HepG2 (cell line): ENCODE data around the gene VNN1. TPM values are rescaled to one million over a fixed set of nuclear protein-coding genes. Genes with fewer than 3 reads are reported as not detected.
A peak's percentile ranks its signal among the peaks of the same experiment; 100 is the strongest.

Experiments
- AKAP8 ChIP-seq: sonication (generic); formaldehyde crosslinking; IDR thresholded peaks from 2 replicates; pipeline ENCODE4 v1.5.1; 2020; ENCODE audit warnings: mild to moderate bottlenecking, missing genetic modification reagents
- GLI4 ChIP-seq: sonication (generic); formaldehyde crosslinking; IDR thresholded peaks from 2 replicates; pipeline ENCODE4 v1.5.1; 2020; ENCODE audit warnings: missing genetic modification reagents, mild to moderate bottlenecking, moderate library complexity, borderline replicate concordance
- NFE2L2 ChIP-seq: fragments of 150-350 bp; IDR thresholded peaks from 2 replicates; pipeline ENCODE4 v1.6.1; 2014; ENCODE audit warnings: low read length
- SIX1 ChIP-seq: sonication (generic); formaldehyde crosslinking; IDR thresholded peaks from 2 replicates; pipeline ENCODE4 v1.4.0; 2020; ENCODE audit warnings: missing genetic modification reagents, borderline replicate concordance
- SMARCE1 ChIP-seq: fragments of 450-650 bp; IDR thresholded peaks from 2 replicates; pipeline ENCODE4 v1.6.1; 2017; ENCODE audit warnings: borderline replicate concordance
- SP1 ChIP-seq, 2 experiments: fragments of 450-650 bp in 1 of 2; sonication (generic) in 1 of 2; formaldehyde crosslinking in 1 of 2; IDR thresholded peaks; 2 replicates each; pipeline versions ENCODE4 v1.4.0 to v1.6.1; 2016 to 2020; ENCODE audit warnings: missing genetic modification reagents in 1 of 2
- ZKSCAN1 ChIP-seq: fragments of 150-350 bp; IDR thresholded peaks from 2 replicates; pipeline ENCODE4 v1.6.1; 2014; ENCODE audit warnings: low read length
- ZNF12 ChIP-seq: sonication (generic); formaldehyde crosslinking; IDR thresholded peaks from 2 replicates; pipeline ENCODE4 v1.5.0; 2020; ENCODE audit warnings: missing genetic modification reagents
- ZNF121 ChIP-seq: sonication (generic); formaldehyde crosslinking; IDR thresholded peaks from 2 replicates; pipeline ENCODE4 v1.5.0; 2020; ENCODE audit warnings: mild to moderate bottlenecking, missing genetic modification reagents
- ZNF501 ChIP-seq: sonication (generic); formaldehyde crosslinking; IDR thresholded peaks from 2 replicates; pipeline ENCODE4 v1.5.1; 2020; ENCODE audit warnings: mild to moderate bottlenecking, moderate library complexity, missing genetic modification reagents
- ZNF562 ChIP-seq: sonication (generic); formaldehyde crosslinking; IDR thresholded peaks from 2 replicates; pipeline ENCODE4 v1.8.0; 2022; ENCODE audit warnings: missing genetic modification reagents, borderline replicate concordance
- ZNF678 ChIP-seq: sonication (generic); formaldehyde crosslinking; IDR thresholded peaks from 2 replicates; pipeline ENCODE4 v1.4.0; 2020; ENCODE audit warnings: mild to moderate bottlenecking, missing genetic modification reagents
- ZNF713 ChIP-seq: sonication (generic); formaldehyde crosslinking; IDR thresholded peaks from 2 replicates; pipeline ENCODE4 v1.4.0; 2020; ENCODE audit warnings: mild to moderate bottlenecking, missing genetic modification reagents
- polyA plus RNA-seq, 8 experiments: library from polyadenylated mRNA; depleted of rRNA in 3 of 8; stranded (reverse) in 7 of 8; unstranded in 1 of 8; fragments of >200 nt; fragmentation: Illumina TruSeq in 4 of 8; extraction: Trizol in 4 of 8; gene quantifications; 2 replicates each; pipeline versions ENCODE4 v1.2.1 to v1.2.3, GENCODE V29; 2011 to 2016; ENCODE audit warnings: low read depth in 4 of 8, missing spikeins in 1 of 8, mixed read lengths in 1 of 8; ENCODE audit not compliant: insufficient read depth in 1 of 8
- total RNA-seq, 5 experiments: library from RNA; depleted of rRNA; stranded (reverse); fragments of >200 nt; fragmentation: Illumina TruSeq; extraction: Trizol; gene quantifications; 2 replicates each; pipeline ENCODE4 v1.2.3, GENCODE V29; 2016; ENCODE audit warnings: low read depth in 1 of 5
- TF ChIP-seq, protein P1 (sequence below): sonication (generic); formaldehyde crosslinking; IDR thresholded peaks from 2 replicates; pipeline ENCODE4 v1.5.1; 2020; ENCODE audit warnings: mild to moderate bottlenecking, missing genetic modification reagents, moderate library complexity
- TF ChIP-seq, protein P2 (sequence below): IDR thresholded peaks from 2 replicates; pipeline ENCODE4 v1.6.1; 2016; ENCODE audit warnings: missing compliant biosample characterization, missing genetic modification reagents, borderline replicate concordance
- TF ChIP-seq, protein P3 (sequence below): sonication (generic); formaldehyde crosslinking; IDR thresholded peaks from 2 replicates; pipeline ENCODE4 v1.5.0; 2020; ENCODE audit warnings: missing genetic modification reagents
- TF ChIP-seq, protein P4 (sequence below): sonication (generic); formaldehyde crosslinking; IDR thresholded peaks from 2 replicates; pipeline ENCODE4 v1.4.0; 2020; ENCODE audit warnings: missing genetic modification reagents, mild to moderate bottlenecking, borderline replicate concordance
- TF ChIP-seq, protein P5 (sequence below): sonication (generic); formaldehyde crosslinking; IDR thresholded peaks from 2 replicates; pipeline ENCODE4 v1.4.0; 2020; ENCODE audit warnings: mild to moderate bottlenecking, missing genetic modification reagents, borderline replicate concordance

VNN1 gene
- total and polyA plus RNA-seq, 2 of the 13 experiments (the other 11 are each of a cell fraction or from before 2014, with no cell fraction given): 0.62 to 4.0 TPM

DNA sequence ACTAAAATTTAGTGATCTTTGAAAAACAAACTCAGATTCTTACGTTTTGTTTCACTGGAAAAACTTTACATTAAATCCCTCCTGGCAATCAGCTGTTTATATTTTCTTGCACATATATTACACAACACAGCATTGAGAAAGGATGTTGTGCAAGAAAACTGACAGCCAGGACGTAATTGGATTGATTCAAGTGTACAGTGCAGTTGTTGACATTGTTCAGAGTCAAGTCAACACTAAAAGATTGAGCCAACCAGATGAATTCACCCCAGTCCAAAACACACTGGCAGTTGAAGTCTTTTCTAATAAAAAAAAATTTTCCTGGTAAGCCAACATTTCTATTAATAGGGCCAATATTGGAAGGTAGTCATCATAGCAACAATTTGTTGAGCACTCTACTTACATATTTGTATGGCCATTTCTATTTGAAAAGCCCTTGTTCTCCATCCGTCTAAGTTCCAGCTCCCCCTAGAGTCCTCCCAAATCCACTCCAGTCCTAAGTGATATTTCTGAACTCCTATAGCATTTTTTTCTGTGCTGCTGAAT is 20.9 kb upstream of the VNN1 start (continued):
- TF ChIP-seq, protein P1, sequence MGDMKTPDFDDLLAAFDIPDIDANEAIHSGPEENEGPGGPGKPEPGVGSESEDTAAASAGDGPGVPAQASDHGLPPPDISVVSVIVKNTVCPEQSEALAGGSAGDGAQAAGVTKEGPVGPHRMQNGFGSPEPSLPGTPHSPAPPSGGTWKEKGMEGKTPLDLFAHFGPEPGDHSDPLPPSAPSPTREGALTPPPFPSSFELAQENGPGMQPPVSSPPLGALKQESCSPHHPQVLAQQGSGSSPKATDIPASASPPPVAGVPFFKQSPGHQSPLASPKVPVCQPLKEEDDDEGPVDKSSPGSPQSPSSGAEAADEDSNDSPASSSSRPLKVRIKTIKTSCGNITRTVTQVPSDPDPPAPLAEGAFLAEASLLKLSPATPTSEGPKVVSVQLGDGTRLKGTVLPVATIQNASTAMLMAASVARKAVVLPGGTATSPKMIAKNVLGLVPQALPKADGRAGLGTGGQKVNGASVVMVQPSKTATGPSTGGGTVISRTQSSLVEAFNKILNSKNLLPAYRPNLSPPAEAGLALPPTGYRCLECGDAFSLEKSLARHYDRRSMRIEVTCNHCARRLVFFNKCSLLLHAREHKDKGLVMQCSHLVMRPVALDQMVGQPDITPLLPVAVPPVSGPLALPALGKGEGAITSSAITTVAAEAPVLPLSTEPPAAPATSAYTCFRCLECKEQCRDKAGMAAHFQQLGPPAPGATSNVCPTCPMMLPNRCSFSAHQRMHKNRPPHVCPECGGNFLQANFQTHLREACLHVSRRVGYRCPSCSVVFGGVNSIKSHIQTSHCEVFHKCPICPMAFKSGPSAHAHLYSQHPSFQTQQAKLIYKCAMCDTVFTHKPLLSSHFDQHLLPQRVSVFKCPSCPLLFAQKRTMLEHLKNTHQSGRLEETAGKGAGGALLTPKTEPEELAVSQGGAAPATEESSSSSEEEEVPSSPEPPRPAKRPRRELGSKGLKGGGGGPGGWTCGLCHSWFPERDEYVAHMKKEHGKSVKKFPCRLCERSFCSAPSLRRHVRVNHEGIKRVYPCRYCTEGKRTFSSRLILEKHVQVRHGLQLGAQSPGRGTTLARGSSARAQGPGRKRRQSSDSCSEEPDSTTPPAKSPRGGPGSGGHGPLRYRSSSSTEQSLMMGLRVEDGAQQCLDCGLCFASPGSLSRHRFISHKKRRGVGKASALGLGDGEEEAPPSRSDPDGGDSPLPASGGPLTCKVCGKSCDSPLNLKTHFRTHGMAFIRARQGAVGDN: no peak
- TF ChIP-seq SP1 (IDR thresholded peaks at IDR 0.05) (no peak), SP1 (CRISPR knock-in tag; IDR thresholded peaks at IDR 0.05) (no peak), NFE2L2 (no peak), ZNF678 (CRISPR knock-in tag) (no peak), SMARCE1 (0 out of 2 replicates have a peak, but pooled peaks have one; percentile 11), ZNF562 (no peak), SIX1 (CRISPR knock-in tag) (0 out of 2 replicates have a peak, but pooled peaks have one; percentile 61), ZNF121 (CRISPR knock-in tag) (0 out of 2 replicates have a peak, but pooled peaks have one; percentile 18), ZNF12 (CRISPR knock-in tag) (peak; percentile 86; the same call in 1 of the 2 replicates), ZNF501 (CRISPR knock-in tag) (no peak), ZKSCAN1 (peak; percentile 47; the same call in 1 of the 2 replicates), AKAP8 (CRISPR knock-in tag) (no peak), ZNF713 (no peak), GLI4 (CRISPR knock-in tag) (no peak)
- TF ChIP-seq, protein P2, sequence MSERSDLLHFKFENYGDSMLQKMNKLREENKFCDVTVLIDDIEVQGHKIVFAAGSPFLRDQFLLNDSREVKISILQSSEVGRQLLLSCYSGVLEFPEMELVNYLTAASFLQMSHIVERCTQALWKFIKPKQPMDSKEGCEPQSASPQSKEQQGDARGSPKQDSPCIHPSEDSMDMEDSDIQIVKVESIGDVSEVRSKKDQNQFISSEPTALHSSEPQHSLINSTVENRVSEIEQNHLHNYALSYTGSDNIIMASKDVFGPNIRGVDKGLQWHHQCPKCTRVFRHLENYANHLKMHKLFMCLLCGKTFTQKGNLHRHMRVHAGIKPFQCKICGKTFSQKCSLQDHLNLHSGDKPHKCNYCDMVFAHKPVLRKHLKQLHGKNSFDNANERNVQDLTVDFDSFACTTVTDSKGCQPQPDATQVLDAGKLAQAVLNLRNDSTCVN (CRISPR knock-in tag): 0 out of 2 replicates have a peak, but pooled peaks have one; percentile 52
- TF ChIP-seq, protein P3, sequence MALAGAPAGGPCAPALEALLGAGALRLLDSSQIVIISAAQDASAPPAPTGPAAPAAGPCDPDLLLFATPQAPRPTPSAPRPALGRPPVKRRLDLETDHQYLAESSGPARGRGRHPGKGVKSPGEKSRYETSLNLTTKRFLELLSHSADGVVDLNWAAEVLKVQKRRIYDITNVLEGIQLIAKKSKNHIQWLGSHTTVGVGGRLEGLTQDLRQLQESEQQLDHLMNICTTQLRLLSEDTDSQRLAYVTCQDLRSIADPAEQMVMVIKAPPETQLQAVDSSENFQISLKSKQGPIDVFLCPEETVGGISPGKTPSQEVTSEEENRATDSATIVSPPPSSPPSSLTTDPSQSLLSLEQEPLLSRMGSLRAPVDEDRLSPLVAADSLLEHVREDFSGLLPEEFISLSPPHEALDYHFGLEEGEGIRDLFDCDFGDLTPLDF (CRISPR knock-in tag): no peak
- TF ChIP-seq, protein P4, sequence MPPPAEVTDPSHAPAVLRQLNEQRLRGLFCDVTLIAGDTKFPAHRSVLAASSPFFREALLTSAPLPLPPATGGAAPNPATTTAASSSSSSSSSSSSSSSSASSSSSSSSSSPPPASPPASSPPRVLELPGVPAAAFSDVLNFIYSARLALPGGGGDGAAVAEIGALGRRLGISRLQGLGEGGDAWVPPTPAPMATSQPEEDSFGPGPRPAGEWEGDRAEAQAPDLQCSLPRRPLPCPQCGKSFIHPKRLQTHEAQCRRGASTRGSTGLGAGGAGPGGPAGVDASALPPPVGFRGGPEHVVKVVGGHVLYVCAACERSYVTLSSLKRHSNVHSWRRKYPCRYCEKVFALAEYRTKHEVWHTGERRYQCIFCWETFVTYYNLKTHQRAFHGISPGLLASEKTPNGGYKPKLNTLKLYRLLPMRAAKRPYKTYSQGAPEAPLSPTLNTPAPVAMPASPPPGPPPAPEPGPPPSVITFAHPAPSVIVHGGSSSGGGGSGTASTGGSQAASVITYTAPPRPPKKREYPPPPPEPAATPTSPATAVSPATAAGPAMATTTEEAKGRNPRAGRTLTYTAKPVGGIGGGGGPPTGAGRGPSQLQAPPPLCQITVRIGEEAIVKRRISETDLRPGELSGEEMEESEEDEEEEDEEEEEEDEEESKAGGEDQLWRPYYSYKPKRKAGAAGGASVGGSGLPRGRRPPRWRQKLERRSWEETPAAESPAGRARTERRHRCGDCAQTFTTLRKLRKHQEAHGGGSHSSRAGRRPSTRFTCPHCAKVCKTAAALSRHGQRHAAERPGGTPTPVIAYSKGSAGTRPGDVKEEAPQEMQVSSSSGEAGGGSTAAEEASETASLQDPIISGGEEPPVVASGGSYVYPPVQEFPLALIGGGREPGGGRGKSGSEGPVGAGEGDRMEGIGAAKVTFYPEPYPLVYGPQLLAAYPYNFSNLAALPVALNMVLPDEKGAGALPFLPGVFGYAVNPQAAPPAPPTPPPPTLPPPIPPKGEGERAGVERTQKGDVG (CRISPR knock-in tag): no peak; the same call in 1 of the 2 replicates
- TF ChIP-seq, protein P5, sequence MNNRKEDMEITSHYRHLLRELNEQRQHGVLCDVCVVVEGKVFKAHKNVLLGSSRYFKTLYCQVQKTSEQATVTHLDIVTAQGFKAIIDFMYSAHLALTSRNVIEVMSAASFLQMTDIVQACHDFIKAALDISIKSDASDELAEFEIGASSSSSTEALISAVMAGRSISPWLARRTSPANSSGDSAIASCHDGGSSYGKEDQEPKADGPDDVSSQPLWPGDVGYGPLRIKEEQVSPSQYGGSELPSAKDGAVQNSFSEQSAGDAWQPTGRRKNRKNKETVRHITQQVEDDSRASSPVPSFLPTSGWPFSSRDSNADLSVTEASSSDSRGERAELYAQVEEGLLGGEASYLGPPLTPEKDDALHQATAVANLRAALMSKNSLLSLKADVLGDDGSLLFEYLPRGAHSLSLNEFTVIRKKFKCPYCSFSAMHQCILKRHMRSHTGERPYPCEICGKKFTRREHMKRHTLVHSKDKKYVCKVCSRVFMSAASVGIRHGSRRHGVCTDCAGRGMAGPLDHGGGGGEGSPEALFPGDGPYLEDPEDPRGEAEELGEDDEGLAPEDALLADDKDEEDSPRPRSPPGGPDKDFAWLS (CRISPR knock-in tag): no peak
